Measurements from ENCODE around the gene OR2AT4. TPM values are rescaled to one million over a fixed set of nuclear protein-coding genes. Genes with fewer than 3 reads are reported as not detected.
A peak's percentile ranks its signal among the peaks of the same experiment; 100 is the strongest.

Gene OR2AT4
- total RNA-seq, 6 experiments from 2014 or later = not detected

- peaks cover 30% of the 10 kb centered on the region for H3K4me1 Mint-ChIP-seq (ENCODE audit: low read depth)
- peak overlapping the region; percentile 60 for H3K27ac Mint-ChIP-seq
- H3K9me3 Mint-ChIP-seq = no peaks in the 10 kb centered on the region
- H3K4me3 Mint-ChIP-seq = no peak overlapping the region
- peak; percentile 91 for TF ChIP-seq CTCF (IDR thresholded peaks at IDR 0.05)
- no peaks in the 10 kb centered on the region for H3K36me3 Mint-ChIP-seq (ENCODE audit: low read depth)
- DNase-seq = peak; percentile 61
- peaks cover 4% of the 10 kb centered on the region for H3K27me3 Mint-ChIP-seq (ENCODE audit: insufficient read depth)
Measured at GRCh38 chr11:75031771-75032549, 64.7 kb downstream of the OR2AT4 start.

Other genes starting within 250 kb of the OR2AT4 start
- gene XRRA1, start 147.8 kb downstream of the OR2AT4 start, total RNA-seq (2021; fragmentation: NEBNext Ultra II Directional; extraction: Animal tissue kit (Norgen Biotek cat#: 25700)) = 1 to 10 TPM; 5.4 to 7.0 (median 6.0) TPM
- 100 to 1,000 TPM; 152 to 190 (median 168) TPM for gene SPCS2, start 147.6 kb downstream of the OR2AT4 start, total RNA-seq (2021; fragmentation: NEBNext Ultra II Directional; extraction: Animal tissue kit (Norgen Biotek cat#: 25700))
- 1 to 10 TPM; 7.6 to 8.9 (median 8.4) TPM for gene NEU3, start 107.9 kb downstream of the OR2AT4 start, total RNA-seq (2021; fragmentation: NEBNext Ultra II Directional; extraction: Animal tissue kit (Norgen Biotek cat#: 25700))
- gene SLCO2B1, start 54.2 kb upstream of the OR2AT4 start, total RNA-seq (2021; fragmentation: NEBNext Ultra II Directional; extraction: Animal tissue kit (Norgen Biotek cat#: 25700)) = not detected
- not detected for gene TPBGL, start 143.9 kb upstream of the OR2AT4 start, total RNA-seq (2021; fragmentation: NEBNext Ultra II Directional; extraction: Animal tissue kit (Norgen Biotek cat#: 25700))